Lung (tissue), 12 donors: Measurements from ENCODE around the gene KIF5C. TPM values are rescaled to one million over a fixed set of nuclear protein-coding genes. Genes with fewer than 3 reads are reported as not detected.

Experiments
- ATAC-seq: fragments of 200-7000 bp; cut with Tn5 transposase; one replicate; pipeline ENCODE4 v1.9.1; 2020; ENCODE audit warnings: moderate number of reproducible peaks; ENCODE audit not compliant: insufficient read depth, low FRiP score
- DNase-seq, 3 donors: peaks; one replicate each; pipeline ENCODE4 v3.0.0-alpha.2; 2013 to 2017
- H3K27ac ChIP-seq, 2 donors: one replicate each; pipeline ENCODE4 v1.5.1; 2013; ENCODE audit warnings: mild to moderate bottlenecking in 2 of 2, moderate library complexity in 2 of 2, control low read depth in 1 of 2, inconsistent platforms in 1 of 2, low read depth in 1 of 2, low read length in 1 of 2
- H3K27me3 ChIP-seq, 3 donors: one replicate each; pipeline ENCODE4 v1.5.1; 2013; ENCODE audit warnings: low read length in 2 of 3; ENCODE audit not compliant: control insufficient read depth in 3 of 3, insufficient read depth in 3 of 3
- H3K36me3 ChIP-seq, 4 donors: one replicate each; pipeline ENCODE4 v1.5.1; 2013; ENCODE audit warnings: low read length in 4 of 4, mild to moderate bottlenecking in 1 of 4, moderate library complexity in 1 of 4; ENCODE audit not compliant: control insufficient read depth in 4 of 4, insufficient read depth in 4 of 4
- H3K4me1 ChIP-seq, 5 donors: one replicate each; pipeline ENCODE4 v1.5.1; 2013; ENCODE audit warnings: low read length in 5 of 5, mild to moderate bottlenecking in 2 of 5, moderate library complexity in 1 of 5; ENCODE audit not compliant: control insufficient read depth in 5 of 5, insufficient read depth in 5 of 5
- H3K4me3 ChIP-seq: one replicate; pipeline ENCODE4 v1.5.1; 2013; ENCODE audit warnings: mild to moderate bottlenecking, control low read depth, moderate library complexity
- H3K9ac ChIP-seq, 2 donors: one replicate each; pipeline ENCODE4 v1.5.1; 2013; ENCODE audit warnings: low read length in 2 of 2, control low read depth in 1 of 2; ENCODE audit not compliant: insufficient read depth in 1 of 2
- H3K9me3 ChIP-seq, 4 donors: one replicate each; pipeline ENCODE4 v1.5.1; 2013; ENCODE audit warnings: low read length in 3 of 4, mild to moderate bottlenecking in 1 of 4, moderate library complexity in 1 of 4; ENCODE audit not compliant: control insufficient read depth in 4 of 4, insufficient read depth in 3 of 4
- WGBS, 2 donors: extraction: QIAGEN DNeasy Blood & Tissue Kit; methylation state at CpG; one replicate each; pipeline ENCODE4 v1.1.7; 2013; 5-methylcytosine and 5-hydroxymethylcytosine counted together
- polyA plus RNA-seq, 2 donors: library from polyadenylated mRNA; stranded (reverse); fragments of 200-250 nt; gene quantifications; one replicate each; pipeline ENCODE4 v1.2.1, GENCODE V29; 2013
- total RNA-seq, 2 donors: library from RNA; depleted of rRNA in 1 of 2; stranded (reverse); fragments of >200 nt in 1 of 2; gene quantifications; one replicate each; pipeline ENCODE4 v1.2.1, GENCODE V29; 2014 to 2021
- TF ChIP-seq, protein P1 (sequence below): IDR thresholded peaks from 2 replicates; pipeline ENCODE4 v1.5.1; 2012; ENCODE audit warnings: mild to moderate bottlenecking; ENCODE audit errors: control extremely low read depth, extremely low read depth
- donor health status: control.
- donor health status: control.
- donor health status: Bipolar disorder and iron deficiency.
- donor health status: healthy.
- donor health status: DM: yes; HTN: yes; CAD: no.

KIF5C gene
- total and polyA plus RNA-seq, 4 donors = 0.22 to 1.4 (median 0.49) TPM

DNA sequence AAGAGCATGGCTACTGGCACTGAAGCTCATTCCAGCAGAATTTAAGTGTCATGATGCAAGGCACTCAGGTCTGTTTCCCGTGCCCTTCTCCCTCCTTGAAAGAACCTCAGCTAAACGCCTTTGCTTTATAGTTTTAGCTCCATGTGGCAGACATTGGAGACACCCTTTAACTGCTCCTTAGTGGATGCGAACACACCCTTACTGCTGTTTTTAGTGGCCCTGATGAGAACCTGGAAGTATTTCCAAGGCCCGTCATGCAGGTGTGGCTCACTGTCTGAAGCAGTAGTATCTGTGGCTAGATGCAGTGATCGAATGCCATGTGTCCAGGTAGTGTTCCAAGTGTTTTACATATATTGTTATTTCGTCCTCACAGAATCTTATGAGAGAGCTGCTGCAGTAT, 28.3 kb downstream of the KIF5C start:
- ATAC-seq (no peak), DNase-seq (no peak)

DNA sequence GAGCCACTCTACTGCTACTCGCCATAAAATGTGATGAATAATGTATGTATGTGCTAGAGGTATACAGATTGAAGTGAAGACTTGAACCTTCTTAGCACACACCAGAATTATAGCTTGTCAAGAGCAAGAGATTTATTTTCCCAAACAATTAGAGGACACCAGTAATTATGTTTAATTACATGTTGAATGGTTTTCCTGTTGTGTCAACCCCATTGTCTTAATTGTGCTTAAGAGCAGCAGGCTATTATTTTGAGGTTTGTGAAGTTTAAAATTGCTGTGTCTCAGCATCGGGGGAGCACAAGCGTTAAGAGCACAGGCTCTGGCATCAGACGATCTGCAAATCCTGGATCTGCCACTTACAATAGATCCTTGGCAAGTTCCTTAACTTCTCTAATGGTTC, 29.0 kb downstream of the KIF5C start:
- DNase-seq = no peak
- peaks cover 0 to 5% (median 1%) of the 10 kb centered on the region in 4 donors for H3K9me3 ChIP-seq
- H3K27me3 ChIP-seq = no peaks in the 10 kb centered on the region
- no peak overlapping the region for H3K9ac ChIP-seq
- H3K4me3 ChIP-seq = no peak overlapping the region
- 71 to 73% methylated on average over 4 of the region's 4 CpGs for WGBS, 2 donors
- TF ChIP-seq, protein P1, sequence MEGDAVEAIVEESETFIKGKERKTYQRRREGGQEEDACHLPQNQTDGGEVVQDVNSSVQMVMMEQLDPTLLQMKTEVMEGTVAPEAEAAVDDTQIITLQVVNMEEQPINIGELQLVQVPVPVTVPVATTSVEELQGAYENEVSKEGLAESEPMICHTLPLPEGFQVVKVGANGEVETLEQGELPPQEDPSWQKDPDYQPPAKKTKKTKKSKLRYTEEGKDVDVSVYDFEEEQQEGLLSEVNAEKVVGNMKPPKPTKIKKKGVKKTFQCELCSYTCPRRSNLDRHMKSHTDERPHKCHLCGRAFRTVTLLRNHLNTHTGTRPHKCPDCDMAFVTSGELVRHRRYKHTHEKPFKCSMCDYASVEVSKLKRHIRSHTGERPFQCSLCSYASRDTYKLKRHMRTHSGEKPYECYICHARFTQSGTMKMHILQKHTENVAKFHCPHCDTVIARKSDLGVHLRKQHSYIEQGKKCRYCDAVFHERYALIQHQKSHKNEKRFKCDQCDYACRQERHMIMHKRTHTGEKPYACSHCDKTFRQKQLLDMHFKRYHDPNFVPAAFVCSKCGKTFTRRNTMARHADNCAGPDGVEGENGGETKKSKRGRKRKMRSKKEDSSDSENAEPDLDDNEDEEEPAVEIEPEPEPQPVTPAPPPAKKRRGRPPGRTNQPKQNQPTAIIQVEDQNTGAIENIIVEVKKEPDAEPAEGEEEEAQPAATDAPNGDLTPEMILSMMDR = no peak
- H3K27ac ChIP-seq = no peak overlapping the region
- no peaks in the 10 kb centered on the region for H3K36me3 ChIP-seq
- no peak for ATAC-seq
- H3K4me1 ChIP-seq = peaks cover 0 to 5% (median 0%) of the 10 kb centered on the region in 5 donors

More for the DNA sequence above, 28.3 kb downstream of the KIF5C start:
- Histone ChIP-seq H3K27me3 (no peaks in the 10 kb centered on the region), H3K9me3 (peaks cover 0 to 5% (median 1%) of the 10 kb centered on the region in 4 donors), H3K4me3 (no peak overlapping the region), H3K9ac (no peak overlapping the region), H3K36me3 (no peaks in the 10 kb centered on the region), H3K27ac (no peak overlapping the region), H3K4me1 (peaks cover 0 to 5% (median 0%) of the 10 kb centered on the region in 5 donors)
- TF ChIP-seq, protein P1 = no peak
- 72 to 88% methylated on average over 6 of the region's 6 CpGs for WGBS, 2 donors

DNA sequence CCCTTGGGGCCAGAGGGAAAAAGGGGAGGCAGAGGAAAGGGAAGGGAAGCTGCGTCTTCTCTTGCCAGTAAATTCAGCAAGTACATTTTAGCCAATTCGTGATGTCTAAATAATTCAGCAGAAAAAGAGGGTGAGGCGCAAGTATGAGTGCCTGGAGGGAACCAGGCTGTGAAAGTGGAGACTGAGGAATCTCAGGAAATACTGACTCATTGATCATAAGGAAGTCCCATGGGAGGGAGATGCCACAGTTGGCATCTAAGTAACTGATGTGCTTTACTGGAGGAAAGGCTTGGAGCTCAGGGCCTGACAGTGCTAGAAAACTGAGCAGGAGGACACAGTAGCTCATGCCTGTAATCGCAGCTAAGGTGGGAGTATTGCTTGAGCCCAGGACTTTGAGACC, 31.1 kb downstream of the KIF5C start:
- ATAC-seq (no peak), DNase-seq (no peak)
- peaks cover 0 to 5% (median 1%) of the 10 kb centered on the region in 4 donors for H3K9me3 ChIP-seq
- no peaks in the 10 kb centered on the region for H3K27me3 ChIP-seq
- H3K36me3 ChIP-seq = no peaks in the 10 kb centered on the region
- TF ChIP-seq, protein P1 = no peak
- no peak overlapping the region for H3K4me3 ChIP-seq
- 73 to 94% methylated on average over 4 of the region's 4 CpGs for WGBS, 2 donors
- H3K9ac ChIP-seq = no peak overlapping the region
- no peak overlapping the region for H3K27ac ChIP-seq
- no peaks in the 10 kb centered on the region for H3K4me1 ChIP-seq

DNA sequence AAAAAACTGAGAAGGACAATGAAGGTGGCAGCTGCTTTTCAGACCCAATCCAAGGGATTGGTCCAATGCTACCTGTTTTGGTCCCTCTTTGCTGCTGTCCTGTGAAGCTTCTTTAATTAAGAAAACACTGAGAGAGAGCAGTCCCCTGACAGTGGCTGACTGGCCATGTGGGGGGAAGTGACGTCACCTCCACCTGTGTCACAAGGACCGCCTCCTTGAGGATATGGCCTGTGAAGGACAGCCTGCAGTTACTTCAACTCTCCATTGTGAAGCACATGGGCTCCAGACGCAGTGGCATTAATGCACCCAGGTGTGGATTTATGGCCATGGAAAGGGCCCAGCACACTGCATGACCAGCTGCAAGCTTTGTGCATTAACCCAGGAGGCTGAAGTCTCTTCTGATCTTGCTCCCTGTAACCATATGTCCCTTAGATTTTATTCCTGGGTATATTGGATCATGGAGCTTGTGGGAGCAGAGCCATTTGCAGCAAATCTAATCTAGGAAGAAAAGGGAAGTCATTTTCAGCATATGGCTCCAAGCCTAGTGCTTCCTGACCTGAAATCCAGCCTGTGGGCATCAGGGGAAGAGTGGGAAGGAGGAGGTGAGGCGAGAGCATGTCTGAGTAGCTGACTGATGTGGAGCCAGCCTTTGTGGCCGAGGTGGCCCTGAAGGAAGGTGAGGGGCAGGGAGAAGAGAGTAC, 32.2 kb downstream of the KIF5C start:
- ATAC-seq (no peak), DNase-seq (no peak)
- Histone ChIP-seq H3K27ac (no peak overlapping the region), H3K27me3 (no peaks in the 10 kb centered on the region), H3K36me3 (no peaks in the 10 kb centered on the region), H3K9ac (no peak overlapping the region), H3K9me3 (peaks cover 0 to 5% (median 1%) of the 10 kb centered on the region in 4 donors), H3K4me3 (no peak overlapping the region), H3K4me1 (no peaks in the 10 kb centered on the region)
- WGBS, 2 donors = 91 to 92% methylated on average over 5 of the region's 5 CpGs
- TF ChIP-seq, protein P1 = no peak
